GM12878 (cell line): ENCODE results near the gene PSG4. TPM values are rescaled to one million over a fixed set of nuclear protein-coding genes. Genes with fewer than 3 reads are reported as not detected.
"Not testable (repeated sequence)": the region's sequence is repeated elsewhere in the genome, so short reads cannot be mapped to it uniquely, and the experiment has no call there.

Source experiments
- ATAC-seq: fragments of 200-7000 bp; cut with Tn5 transposase; 3 replicates; pipeline ENCODE4 v1.9.1; 2020; ENCODE audit warnings: mild to moderate bottlenecking, moderate library complexity
- BruUV-seq: library from RNA; stranded (reverse); fragments of 400-500 nt; replicated peaks from 2 replicates; lab custom pipeline; 2021; lab: Mats Ljungman, UMichigan
- CTCF ChIA-PET: fragments of 300-600 bp; sonication (Branson Sonifier 250); formaldehyde crosslinking; extraction: SDS; loops from one replicate; lab custom pipeline; 2021; ENCODE audit warnings: inconsistent platforms; lab: Yijun Ruan, JAX
- POLR2A ChIA-PET: fragments of 350-600 bp; formaldehyde crosslinking; extraction: SDS; loops from one replicate; lab custom pipeline; 2021; ENCODE audit warnings: inconsistent platforms; lab: Charles Lee
- RAD21 ChIA-PET: fragments of 300-600 bp; sonication (Branson Sonifier 250); formaldehyde crosslinking; loops from one replicate; lab custom pipeline; 2023; ENCODE audit warnings: antibody characterized with exemption; ENCODE audit not compliant: unreplicated experiment; lab: Charles Lee
- SMC1A ChIA-PET: fragments of 300-600 bp; sonication (Branson Sonifier 250); formaldehyde crosslinking; loops from one replicate; lab custom pipeline; 2023; ENCODE audit not compliant: unreplicated experiment, uncharacterized antibody; lab: Charles Lee
- DNase-seq: peaks from one replicate; pipeline ENCODE4 v3.0.0-alpha.2; 2011; ENCODE audit warnings: low read depth, low spot score
- FAIRE-seq: peaks from 3 replicates; lab custom pipeline; 2011; peaks lifted over from hg19 to GRCh38; lab: Jason Lieb, UNC
- H2AFZ ChIP-seq: 2 replicates; pipeline ENCODE4 v1.6.0; 2011; ENCODE audit warnings: low read depth, low read length, control low read depth; ENCODE audit not compliant: control insufficient read depth
- H3K27ac ChIP-seq: 2 replicates; pipeline ENCODE4 v1.5.1; 2011; ENCODE audit warnings: control low read depth; ENCODE audit not compliant: control insufficient read depth, insufficient read depth
- H3K27me3 ChIP-seq, 2 experiments: replicated peaks in 1 of 2; 2 replicates each; pipeline versions ENCODE4 v1.6.0 to v1.6.1; 2011; ENCODE audit warnings: low read length in 1 of 2; ENCODE audit not compliant: control insufficient read depth in 2 of 2, insufficient read depth in 2 of 2
- H3K36me3 ChIP-seq, 2 experiments: 2 replicates each; pipeline ENCODE4 v1.5.1; 2011; ENCODE audit warnings: low read length in 1 of 2; ENCODE audit not compliant: control insufficient read depth in 2 of 2, insufficient read depth in 2 of 2
- H3K4me1 ChIP-seq: 2 replicates; pipeline ENCODE4 v1.6.1; 2011; ENCODE audit warnings: mild to moderate bottlenecking, low read length, moderate library complexity, mixed read lengths; ENCODE audit not compliant: control insufficient read depth, insufficient read depth
- H3K4me2 ChIP-seq: 2 replicates; pipeline ENCODE4 v1.6.0; 2011; ENCODE audit warnings: control low read depth; ENCODE audit not compliant: control insufficient read depth, insufficient read depth
- H3K4me3 ChIP-seq: fragments of 200-600 bp; sonication (generic); 2 replicates; pipeline ENCODE4 v1.5.1; 2016
- H3K79me2 ChIP-seq: 2 replicates; pipeline ENCODE4 v1.6.0; 2011; ENCODE audit warnings: low read length; ENCODE audit not compliant: control insufficient read depth, insufficient read depth
- H3K9ac ChIP-seq: 2 replicates; pipeline ENCODE4 v1.8.0; 2011; ENCODE audit warnings: low read length, control low read depth, mixed read lengths; ENCODE audit not compliant: control insufficient read depth, insufficient read depth
- H3K9me3 ChIP-seq: replicated peaks from 3 replicates; pipeline ENCODE4 v1.5.1; 2011; ENCODE audit warnings: mild to moderate bottlenecking, low read length; ENCODE audit not compliant: control insufficient read depth, insufficient read depth
- H4K20me1 ChIP-seq: 2 replicates; pipeline ENCODE4 v1.6.0; 2011; ENCODE audit not compliant: control insufficient read depth, insufficient read depth
- WGBS: methylation state at CpG from one replicate; pipeline ENCODE4 v1.1.6; 2016; ENCODE audit warnings: low lambda C conversion rate; ENCODE audit not compliant: insufficient replicate concordance, insufficient coverage; ENCODE audit errors: missing lambda C conversion rate; 5-methylcytosine and 5-hydroxymethylcytosine counted together
- in situ Hi-C: fragments of 300-500 bp; cut with MboI; formaldehyde crosslinking; loops from 9 replicates; pipeline ENCODE4 v1.14.3; 2018; ENCODE audit warnings: mixed read lengths
- intact Hi-C: fragments of 100-400 bp; cut with micrococcal nuclease; formaldehyde crosslinking; loops from one replicate; pipeline ENCODE4 v1.14.2; 2022; ENCODE audit not compliant: unreplicated experiment
- polyA plus RNA-seq, 11 experiments: library from polyadenylated mRNA; depleted of rRNA in 4 of 11; unstranded in 6 of 11; stranded (reverse) in 5 of 11; fragments of >200 nt; fragmentation: Nextera tagmentation in 4 of 11; fragmentation: Illumina TruSeq in 1 of 11; extraction: Ambion mirVana in 4 of 11; extraction: Trizol in 1 of 11; gene quantifications; 1 replicate in 1 of 11; 2 replicates in 10 of 11; pipeline versions ENCODE4 v1.2.1 to v1.2.3, GENCODE V29; 2011 to 2016; ENCODE audit warnings: inconsistent platforms in 2 of 11, missing spikeins in 2 of 11, low read depth in 1 of 11
- total RNA-seq, 4 experiments: library from RNA; depleted of rRNA in 3 of 4; stranded (reverse); fragments of >200 nt in 3 of 4; fragmentation: Illumina TruSeq in 1 of 4; extraction: Trizol in 1 of 4; gene quantifications; 2 replicates each; pipeline versions ENCODE4 v1.2.1 to v1.2.3, GENCODE V29; 2013 to 2021

The PSG4 gene
- total and polyA plus RNA-seq, 10 of the 15 experiments (the other 5 are each of a cell fraction or from before 2014, with no cell fraction given): not detected

- H3K4me3 ChIP-seq, POLR2A ChIA-PET, BruUV-seq, CTCF ChIA-PET, H3K36me3 ChIP-seq, H3K4me2 ChIP-seq, intact Hi-C loops, RAD21 ChIA-PET, H3K9me3 ChIP-seq, H3K4me1 ChIP-seq, SMC1A ChIA-PET, H3K79me2 ChIP-seq, H4K20me1 ChIP-seq, ATAC-seq, DNase-seq, H2AFZ ChIP-seq, FAIRE-seq, H3K27me3 ChIP-seq, H3K9ac ChIP-seq, H3K27ac ChIP-seq: not testable (repeated sequence)
- WGBS: 7% methylated on average over 4 of the region's 4 CpGs
- in situ Hi-C loops: loop anchor here (5.0 kb wide), 1 partner anchor 126 kb away; no protein-coding TSS in a partner anchor
Observed at GRCh38 chr19:43238213-43238612, 32.8 kb upstream of the PSG4 start.

- H3K27ac ChIP-seq, FAIRE-seq, H4K20me1 ChIP-seq, SMC1A ChIA-PET, DNase-seq, H3K4me2 ChIP-seq, H3K4me1 ChIP-seq, H2AFZ ChIP-seq, intact Hi-C loops, H3K9me3 ChIP-seq, POLR2A ChIA-PET, H3K9ac ChIP-seq, H3K36me3 ChIP-seq, ATAC-seq, CTCF ChIA-PET, H3K79me2 ChIP-seq, BruUV-seq, H3K4me3 ChIP-seq, RAD21 ChIA-PET, H3K27me3 ChIP-seq: not testable (repeated sequence)
- in situ Hi-C loops: loop anchor here (5.0 kb wide), 1 partner anchor 123 kb away; no protein-coding TSS in a partner anchor
- WGBS: 33% methylated on average over 3 of the region's 3 CpGs
Observed at GRCh38 chr19:43235686-43236085, 30.2 kb upstream of the PSG4 start.
